Coronary artery (tissue), 2 donors: ENCODE data around the gene TMEM51.

Experiments used
- DNase-seq: peaks from one replicate; pipeline ENCODE4 v3.0.0-alpha.2; 2017; ENCODE audit warnings: low spot score
- H3K27ac ChIP-seq, 2 donors: fragments of 200-600 bp; sonication (generic); one replicate each; pipeline ENCODE4 v1.5.1; 2016 to 2019
- H3K4me3 ChIP-seq: fragments of 200-600 bp; sonication (generic); 2 replicates; pipeline ENCODE4 v1.5.1; 2016; ENCODE audit warnings: mild to moderate bottlenecking, moderate library complexity
- TF ChIP-seq, protein P1 (sequence below): fragments of 200-600 bp; sonication (generic); IDR thresholded peaks from one replicate; pipeline ENCODE4 v1.5.1; 2019; ENCODE audit warnings: antibody characterized with exemption

The TMEM51 gene

DNA sequence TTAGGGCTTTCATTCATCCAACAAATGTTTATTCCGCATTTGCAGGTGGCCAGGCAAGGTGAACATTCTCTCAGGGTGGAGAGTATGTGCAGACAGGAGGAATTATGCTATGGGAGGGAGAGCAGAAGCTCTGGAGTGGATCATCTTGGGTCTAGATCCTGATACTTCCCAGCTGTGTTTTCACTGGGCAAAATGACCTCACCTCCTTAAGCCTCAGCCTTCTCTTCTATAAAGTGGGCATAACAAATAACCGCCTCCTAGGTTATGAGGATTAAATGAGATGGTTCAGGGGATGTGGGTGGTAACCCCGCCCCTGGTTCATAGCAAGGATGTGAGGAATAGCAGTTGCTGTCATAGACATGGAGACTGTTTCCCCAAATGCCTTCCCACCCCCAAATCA lies 1.7 kb upstream of the TMEM51 start:
- TF ChIP-seq, protein P1, sequence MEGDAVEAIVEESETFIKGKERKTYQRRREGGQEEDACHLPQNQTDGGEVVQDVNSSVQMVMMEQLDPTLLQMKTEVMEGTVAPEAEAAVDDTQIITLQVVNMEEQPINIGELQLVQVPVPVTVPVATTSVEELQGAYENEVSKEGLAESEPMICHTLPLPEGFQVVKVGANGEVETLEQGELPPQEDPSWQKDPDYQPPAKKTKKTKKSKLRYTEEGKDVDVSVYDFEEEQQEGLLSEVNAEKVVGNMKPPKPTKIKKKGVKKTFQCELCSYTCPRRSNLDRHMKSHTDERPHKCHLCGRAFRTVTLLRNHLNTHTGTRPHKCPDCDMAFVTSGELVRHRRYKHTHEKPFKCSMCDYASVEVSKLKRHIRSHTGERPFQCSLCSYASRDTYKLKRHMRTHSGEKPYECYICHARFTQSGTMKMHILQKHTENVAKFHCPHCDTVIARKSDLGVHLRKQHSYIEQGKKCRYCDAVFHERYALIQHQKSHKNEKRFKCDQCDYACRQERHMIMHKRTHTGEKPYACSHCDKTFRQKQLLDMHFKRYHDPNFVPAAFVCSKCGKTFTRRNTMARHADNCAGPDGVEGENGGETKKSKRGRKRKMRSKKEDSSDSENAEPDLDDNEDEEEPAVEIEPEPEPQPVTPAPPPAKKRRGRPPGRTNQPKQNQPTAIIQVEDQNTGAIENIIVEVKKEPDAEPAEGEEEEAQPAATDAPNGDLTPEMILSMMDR: no peak
- peak overlapping the region; percentile 90 for H3K4me3 ChIP-seq

DNA sequence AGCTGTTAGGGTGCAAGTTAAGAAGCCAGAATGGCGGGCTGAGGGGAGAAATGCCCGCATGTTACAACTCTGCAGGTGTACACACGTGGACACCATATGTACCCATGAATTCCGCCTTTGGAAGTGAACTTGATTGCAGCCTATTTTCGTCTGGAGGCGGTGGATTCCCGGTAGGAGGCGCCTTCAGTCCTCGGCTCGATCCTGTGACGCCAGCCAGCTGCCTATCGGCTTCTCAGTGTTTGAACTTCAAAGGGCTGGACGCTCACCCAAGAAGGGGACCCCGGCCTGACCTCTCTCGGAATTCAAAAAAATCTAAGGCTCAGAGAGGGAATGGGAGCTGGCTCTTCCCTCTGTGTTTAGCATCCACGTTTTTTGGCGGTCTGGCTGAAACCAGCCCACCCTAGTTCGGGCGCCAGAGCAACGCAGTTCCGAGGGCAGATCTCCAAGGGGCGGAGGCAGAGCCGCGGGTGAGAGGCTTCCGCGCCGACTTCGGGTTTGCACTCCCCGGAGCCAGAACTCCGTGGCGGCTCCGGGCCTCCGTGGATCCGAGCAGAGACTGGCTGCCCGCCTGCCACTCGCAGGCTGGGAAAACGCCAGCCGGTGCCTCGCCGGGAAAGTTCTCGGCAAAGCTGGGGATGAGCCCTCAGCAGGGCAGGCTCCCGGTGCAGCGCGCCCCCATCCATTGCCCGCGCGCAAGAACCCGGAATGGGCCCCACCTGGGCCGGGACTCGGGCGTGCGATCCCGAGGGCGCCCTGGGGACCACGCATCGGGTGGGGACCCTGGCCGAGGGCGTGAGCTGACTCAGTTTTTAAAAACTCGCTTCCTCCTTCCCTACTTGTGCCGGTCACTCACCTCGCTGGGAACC lies 996 bp upstream of the TMEM51 start:
- TF ChIP-seq, protein P1: peak; percentile 63
- peak overlapping the region; percentile 90 for H3K4me3 ChIP-seq
- H3K27ac ChIP-seq: peak overlapping the region; percentile 69 to 92
- peak; percentile 92 for DNase-seq

More for the DNA sequence above, 1.7 kb upstream of the TMEM51 start:
- H3K27ac ChIP-seq: peak overlapping the region; percentile 69 to 92
- DNase-seq: no peak

DNA sequence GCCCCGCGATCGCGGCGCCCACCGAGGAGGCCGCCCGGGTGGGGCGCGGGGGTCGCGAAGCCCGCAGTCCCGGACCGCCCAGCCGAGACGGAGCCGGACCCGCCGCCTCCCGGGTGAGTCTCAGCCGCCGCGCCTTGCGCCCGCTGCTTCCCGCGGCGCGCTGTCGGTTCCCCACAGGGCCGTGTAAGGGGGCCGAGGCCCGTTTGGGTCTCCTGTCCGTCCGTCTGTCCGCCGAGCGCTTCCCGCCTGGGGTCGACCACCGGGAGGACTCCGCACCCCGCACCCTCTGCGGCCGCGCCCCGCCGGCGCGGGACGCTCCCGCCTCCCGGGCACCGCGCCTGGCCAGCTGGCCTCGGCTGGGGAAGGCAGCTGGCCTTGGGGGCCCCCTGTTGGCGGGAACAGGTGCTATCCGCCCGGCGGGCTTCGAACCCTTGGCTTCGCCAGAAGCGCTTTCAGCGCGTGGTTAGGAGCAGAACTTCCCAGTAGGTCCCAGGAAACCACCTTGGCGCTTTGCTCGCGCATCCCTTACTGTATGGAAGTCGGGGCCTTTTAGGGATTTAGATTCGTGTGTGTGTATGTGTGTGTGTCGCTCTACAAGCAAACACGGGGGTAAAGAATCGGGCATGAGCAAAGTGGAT lies 414 bp downstream of the TMEM51 start:
- H3K27ac ChIP-seq: peak overlapping the region; percentile 69 to 92
- DNase-seq: no peak
- peak overlapping the region; percentile 90 for H3K4me3 ChIP-seq
- TF ChIP-seq, protein P1: peak; percentile 54

DNA sequence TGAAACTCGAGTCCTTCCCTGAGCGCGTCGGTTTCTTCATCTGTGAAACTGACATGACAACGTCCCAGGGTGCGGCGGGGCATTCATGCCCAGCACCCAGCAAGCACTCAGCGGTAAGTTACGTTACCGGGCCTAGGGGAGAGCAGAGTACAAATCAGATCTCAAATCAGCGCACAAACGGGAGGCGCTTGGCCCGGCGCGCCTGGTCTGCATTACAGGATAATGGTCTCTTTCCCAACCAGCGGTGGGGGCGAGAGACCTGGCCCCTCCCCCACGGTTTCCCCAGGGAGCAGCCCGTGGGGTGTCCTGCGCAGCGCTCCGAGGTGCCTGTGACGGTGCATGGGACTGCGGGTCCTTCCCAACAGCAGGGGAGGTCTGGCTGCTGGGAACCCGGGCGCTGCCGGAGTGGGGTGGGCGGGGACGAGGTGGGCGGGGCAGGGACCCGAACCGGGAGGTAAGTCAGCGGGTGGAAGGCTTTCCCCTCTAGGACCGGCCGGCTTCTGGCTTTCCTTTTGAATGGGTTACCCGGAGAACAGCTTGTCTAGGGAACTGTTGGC lies 1.0 kb downstream of the TMEM51 start:
- Histone ChIP-seq H3K27ac (peak overlapping the region; percentile 69 to 92), H3K4me3 (peak overlapping the region; percentile 90)
- TF ChIP-seq, protein P1: no peak
- no peak for DNase-seq

DNA sequence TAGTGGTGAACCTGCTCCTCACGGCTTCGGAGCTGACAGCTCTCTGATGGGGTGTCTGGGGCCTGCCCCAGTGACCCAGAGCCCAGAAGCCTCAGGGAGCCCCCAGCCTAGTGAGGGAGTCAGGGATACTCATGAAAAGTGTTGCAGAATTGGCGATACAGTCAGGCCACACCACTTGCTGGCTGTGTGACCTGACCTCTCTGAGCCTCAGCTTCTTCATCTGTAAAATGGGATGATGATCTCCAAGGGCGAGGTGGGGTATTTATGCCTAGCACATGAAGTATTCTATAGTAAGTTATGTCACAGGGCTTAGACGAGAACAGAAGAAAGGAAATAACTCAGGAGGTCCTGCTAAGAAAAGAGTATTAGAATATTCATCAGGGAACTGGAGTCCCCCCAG lies 1.6 kb downstream of the TMEM51 start:
- H3K27ac ChIP-seq: peak overlapping the region in 1 of 2 donors; percentile 92
- DNase-seq: no peak
- TF ChIP-seq, protein P1: no peak
- H3K4me3 ChIP-seq: peak overlapping the region; percentile 90

DNA sequence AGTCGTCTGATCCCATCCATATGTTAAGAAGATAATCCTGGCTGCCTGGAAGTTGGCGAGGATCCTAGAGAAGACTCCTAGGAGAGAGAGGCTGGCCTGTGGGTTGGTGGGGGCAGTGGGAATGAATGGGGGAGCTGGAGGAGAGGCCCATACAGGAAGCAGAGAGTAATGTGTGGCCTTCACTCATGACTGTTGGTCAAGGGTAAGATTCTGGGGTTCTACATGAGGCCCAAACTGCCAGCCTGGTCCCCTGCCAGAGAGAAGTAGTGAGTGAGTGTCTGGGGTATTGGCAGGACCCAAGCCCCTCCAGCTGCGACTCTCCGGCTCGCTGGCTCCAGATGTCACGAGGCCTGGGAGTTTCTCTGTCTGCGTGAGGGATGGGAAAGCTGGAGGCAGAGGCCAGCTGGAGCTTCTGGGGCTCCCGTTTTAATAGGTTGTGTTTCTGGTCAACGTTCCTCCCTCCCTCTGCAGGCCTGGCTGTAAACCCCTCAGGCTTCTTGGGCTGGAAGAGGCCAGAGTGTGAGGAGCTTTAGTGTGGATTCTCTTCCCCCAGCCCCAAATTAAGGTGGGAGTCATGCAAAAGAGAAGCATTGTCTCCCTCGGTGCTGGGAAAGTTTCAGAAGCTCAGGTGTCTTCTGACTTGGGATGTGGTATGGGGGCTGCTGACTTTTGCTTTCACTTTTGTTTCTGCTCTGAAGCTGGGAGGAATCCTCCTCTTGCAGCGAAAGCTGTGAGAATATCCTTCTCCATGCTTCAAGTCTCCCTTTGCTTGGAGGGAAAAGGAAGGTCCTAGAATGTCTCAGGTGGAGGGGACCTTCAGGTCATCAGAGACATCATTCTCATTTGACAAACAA lies 2.6 kb downstream of the TMEM51 start:
- H3K27ac ChIP-seq: peak overlapping the region in 1 of 2 donors; percentile 92
- TF ChIP-seq, protein P1: no peak
- no peak for DNase-seq
- H3K4me3 ChIP-seq: peak overlapping the region; percentile 27
